ENCODE data around the gene DGKA.

DNA sequence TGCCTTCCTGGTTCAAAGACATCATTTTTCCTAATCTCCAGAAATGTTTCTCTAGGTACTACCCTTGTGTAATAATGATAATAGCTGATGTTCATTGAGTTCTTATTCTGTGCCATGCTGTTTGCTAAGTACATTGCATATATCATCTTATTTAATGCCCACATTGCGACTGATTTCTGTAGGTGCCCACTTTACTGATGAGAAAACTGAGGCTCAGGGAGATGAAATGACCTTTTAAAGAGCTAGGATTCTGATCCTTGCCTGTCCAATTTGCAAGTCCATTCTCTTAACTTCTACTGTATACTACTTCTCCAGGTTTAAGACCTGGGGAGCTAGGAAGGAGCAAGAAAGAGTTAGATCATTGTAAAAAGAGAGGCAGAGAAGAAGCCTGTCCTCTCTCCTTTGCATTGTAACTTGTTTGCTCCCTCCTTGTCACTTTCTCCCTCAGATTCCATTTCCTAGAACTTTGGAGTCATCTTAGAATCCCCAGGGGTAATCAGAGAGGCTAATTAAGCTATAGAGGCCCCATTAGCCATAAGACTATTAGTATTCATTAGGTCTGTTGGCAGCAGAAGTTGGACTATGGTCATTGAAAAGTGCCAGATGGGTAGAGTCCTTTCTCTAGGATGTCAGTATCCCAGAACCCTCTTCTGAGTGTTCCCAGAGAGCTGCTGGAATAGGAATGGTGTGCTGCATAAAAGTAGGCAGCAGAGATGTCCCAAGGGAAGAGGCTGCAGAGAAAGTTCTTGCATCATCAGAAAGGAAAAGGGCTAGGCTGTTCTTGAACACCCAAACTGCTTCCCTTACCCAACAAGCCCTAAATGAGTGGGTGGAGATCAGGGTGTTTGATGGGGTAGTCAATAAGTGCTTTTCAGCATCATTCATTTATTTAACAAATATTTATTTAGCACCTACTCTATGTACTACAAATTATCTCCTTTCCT lies 3.1 kb downstream of the DGKA start:
- TF ChIP-seq POLR2A (IDR thresholded peaks at IDR 0.05) (no peak), CTCF (IDR thresholded peaks at IDR 0.05) (no peak)
